ENCODE results near the gene AGAP2. TPM values are rescaled to one million over a fixed set of nuclear protein-coding genes. Genes with fewer than 3 reads are reported as not detected.
A peak's percentile ranks its signal among the peaks of the same experiment; 100 is the strongest.

The AGAP2 gene
- total RNA-seq, 1 donor from 2014 or later, result 0.29 TPM

DNA sequence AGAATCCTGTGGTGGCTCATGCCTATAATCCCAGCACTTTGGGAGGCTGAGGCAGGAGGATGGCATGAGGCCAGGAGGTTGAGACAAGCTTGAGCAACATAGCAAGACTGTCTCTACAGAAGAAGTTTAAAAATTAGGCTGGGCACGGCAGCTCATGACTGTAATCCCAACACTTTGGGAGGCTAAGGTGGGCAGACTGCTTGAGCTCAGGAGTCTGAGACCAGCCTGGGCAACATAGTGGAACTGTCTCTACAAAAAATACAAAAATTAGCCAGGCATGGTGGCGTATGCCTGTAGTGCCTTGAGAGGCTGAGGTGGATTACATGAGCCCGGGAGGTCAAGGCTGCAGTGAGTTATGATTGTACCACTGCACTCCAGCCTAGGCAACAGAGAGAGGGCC, 29.3 kb upstream of the AGAP2 start:
- TF ChIP-seq, protein P1, sequence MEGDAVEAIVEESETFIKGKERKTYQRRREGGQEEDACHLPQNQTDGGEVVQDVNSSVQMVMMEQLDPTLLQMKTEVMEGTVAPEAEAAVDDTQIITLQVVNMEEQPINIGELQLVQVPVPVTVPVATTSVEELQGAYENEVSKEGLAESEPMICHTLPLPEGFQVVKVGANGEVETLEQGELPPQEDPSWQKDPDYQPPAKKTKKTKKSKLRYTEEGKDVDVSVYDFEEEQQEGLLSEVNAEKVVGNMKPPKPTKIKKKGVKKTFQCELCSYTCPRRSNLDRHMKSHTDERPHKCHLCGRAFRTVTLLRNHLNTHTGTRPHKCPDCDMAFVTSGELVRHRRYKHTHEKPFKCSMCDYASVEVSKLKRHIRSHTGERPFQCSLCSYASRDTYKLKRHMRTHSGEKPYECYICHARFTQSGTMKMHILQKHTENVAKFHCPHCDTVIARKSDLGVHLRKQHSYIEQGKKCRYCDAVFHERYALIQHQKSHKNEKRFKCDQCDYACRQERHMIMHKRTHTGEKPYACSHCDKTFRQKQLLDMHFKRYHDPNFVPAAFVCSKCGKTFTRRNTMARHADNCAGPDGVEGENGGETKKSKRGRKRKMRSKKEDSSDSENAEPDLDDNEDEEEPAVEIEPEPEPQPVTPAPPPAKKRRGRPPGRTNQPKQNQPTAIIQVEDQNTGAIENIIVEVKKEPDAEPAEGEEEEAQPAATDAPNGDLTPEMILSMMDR (IDR thresholded peaks at IDR 0.05; ENCODE audit: unreplicated experiment), result no peak
- DNase-seq (ENCODE audit: low spot score, unreplicated experiment), result no peak
- Mint-ChIP-seq H3K4me1 (ENCODE audit: low read depth) (peaks cover 18% of the 10 kb centered on the region), H3K36me3 (ENCODE audit: insufficient read depth) (peaks cover 8% of the 10 kb centered on the region), H3K4me3 (ENCODE audit: low read depth) (no peak overlapping the region), H3K27me3 (peaks cover 56% of the 10 kb centered on the region), H3K9me3 (ENCODE audit: low read depth) (no peaks in the 10 kb centered on the region), H3K27ac (no peak overlapping the region)

DNA sequence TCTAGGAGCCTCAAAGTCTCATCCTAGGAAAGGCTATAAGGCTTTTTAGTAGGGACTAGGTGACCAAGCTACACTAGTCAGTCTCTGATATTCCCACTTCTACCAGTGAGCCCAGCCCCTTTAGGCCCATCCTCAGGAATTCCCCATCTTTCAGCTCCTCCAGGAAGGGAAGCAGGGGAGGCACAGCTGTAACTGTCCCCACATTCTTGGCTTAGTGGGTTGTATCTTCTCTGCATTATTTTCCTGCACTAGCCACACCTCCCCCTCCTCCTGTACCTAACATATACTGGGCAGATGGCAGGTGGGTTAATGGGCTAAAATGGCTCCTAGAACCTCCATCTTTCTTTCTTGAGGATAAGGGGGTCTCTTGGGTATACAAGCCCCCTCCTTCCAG, 28.8 kb upstream of the AGAP2 start:
- H3K9me3 Mint-ChIP-seq (ENCODE audit: low read depth), result no peaks in the 10 kb centered on the region
- H3K4me1 Mint-ChIP-seq (ENCODE audit: low read depth), result peaks cover 17% of the 10 kb centered on the region
- no peak overlapping the region for H3K4me3 Mint-ChIP-seq (ENCODE audit: low read depth)
- H3K36me3 Mint-ChIP-seq (ENCODE audit: insufficient read depth), result peaks cover 8% of the 10 kb centered on the region
- DNase-seq (ENCODE audit: low spot score, unreplicated experiment), result no peak
- no peak overlapping the region for H3K27ac Mint-ChIP-seq
- H3K27me3 Mint-ChIP-seq, result peaks cover 61% of the 10 kb centered on the region
- TF ChIP-seq, protein P1 (IDR thresholded peaks at IDR 0.05; ENCODE audit: unreplicated experiment), result no peak

DNA sequence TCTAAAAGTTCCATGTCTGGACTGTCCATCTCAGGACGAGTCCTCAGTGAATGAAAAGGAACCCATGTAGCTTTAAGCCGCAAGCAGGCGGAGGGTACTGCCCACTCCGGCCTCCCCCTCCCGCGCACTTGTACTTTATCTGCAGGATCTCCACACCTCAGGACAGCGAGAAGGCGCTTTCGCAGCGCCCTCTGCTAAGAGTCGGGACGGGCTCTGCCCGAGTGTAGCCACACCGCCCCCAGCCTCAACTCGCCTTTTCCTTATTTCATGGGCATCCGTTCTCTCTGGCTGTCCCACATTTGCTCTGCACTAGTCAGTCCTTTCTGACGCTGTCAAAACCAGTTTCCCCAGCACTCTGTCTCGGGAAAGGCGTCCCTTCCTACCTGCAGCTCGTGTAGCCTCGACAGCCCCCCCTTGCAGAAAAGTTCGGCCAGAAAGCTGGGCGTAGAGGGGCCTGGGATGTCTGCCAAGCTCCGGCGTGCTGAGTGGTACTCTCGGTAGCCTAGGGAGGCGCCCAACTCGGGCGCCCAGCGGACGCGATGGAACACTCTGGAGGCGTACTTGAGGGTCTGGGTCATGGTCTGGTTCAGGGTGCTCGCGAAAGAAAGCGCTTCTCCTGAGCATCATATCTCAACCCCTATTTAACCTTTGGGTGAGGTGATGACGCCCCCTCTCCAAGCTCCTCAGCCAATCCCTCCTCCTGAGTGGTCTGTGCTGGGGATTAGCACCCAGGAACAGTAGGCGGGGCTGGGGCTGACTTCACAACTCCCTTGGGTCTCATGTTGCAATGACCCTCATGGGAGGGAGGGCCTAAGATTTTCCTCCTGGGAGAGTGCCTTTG, 28.1 kb upstream of the AGAP2 start, which contains the start of gene CYP27B1:
Gene CYP27B1 (minus strand): TSS at position 615 of the 841 bp plus-strand sequence. CDS start 37 bp downstream, at position 578.
- peaks cover 63% of the 10 kb centered on the region for H3K27me3 Mint-ChIP-seq
- H3K4me1 Mint-ChIP-seq (ENCODE audit: low read depth), result peaks cover 14% of the 10 kb centered on the region
- H3K4me3 Mint-ChIP-seq (ENCODE audit: low read depth), result peak within 1 kb of the TSS; percentile 52
- no peak within 1 kb of the TSS for H3K27ac Mint-ChIP-seq
- H3K9me3 Mint-ChIP-seq (ENCODE audit: low read depth), result no peaks in the 10 kb centered on the region
- DNase-seq (ENCODE audit: low spot score, unreplicated experiment), result no peak
- TF ChIP-seq, protein P1 (IDR thresholded peaks at IDR 0.05; ENCODE audit: unreplicated experiment), result no peak
- peaks cover 8% of the 10 kb centered on the region for H3K36me3 Mint-ChIP-seq (ENCODE audit: insufficient read depth)

DNA sequence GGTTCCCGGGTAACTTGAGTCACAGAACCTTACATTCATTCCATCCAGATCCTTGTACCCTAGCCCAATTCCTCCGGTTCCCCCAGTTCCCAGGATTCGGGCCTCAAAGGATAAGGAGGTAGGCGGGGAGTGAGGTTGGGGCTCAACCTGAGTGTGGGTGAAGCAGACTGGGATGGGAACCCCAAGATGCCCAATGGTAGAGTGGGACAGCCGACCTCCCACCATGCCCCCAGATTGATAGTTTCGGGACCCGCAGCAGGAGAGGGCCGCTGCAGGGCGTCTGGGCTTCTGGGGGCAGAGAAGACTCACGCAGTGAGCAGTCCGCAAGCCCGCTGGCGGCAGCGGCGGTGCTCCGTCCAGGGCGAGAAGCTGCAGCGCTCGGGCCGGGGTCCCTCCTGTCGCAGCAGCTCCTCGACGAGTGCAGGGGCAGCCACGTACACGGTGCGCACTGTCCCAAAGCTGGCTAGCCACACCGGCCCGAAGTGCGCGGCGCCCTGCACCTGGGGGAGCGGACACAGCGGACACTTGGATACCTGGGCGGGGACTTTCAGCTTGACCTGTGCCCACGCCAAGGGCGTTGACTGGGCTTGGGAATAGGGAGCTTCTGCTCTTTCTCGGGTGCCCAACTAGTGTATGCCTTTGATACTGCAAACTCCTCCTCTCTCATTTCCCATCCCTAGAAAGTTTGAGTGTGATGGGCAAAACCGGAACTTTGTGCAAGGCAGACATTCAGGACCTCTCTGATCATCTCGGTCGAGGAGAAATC, 27.3 kb upstream of the AGAP2 start:
- no peak for DNase-seq (ENCODE audit: low spot score, unreplicated experiment)
- Mint-ChIP-seq H3K27me3 (peaks cover 63% of the 10 kb centered on the region), H3K4me3 (ENCODE audit: low read depth) (peak overlapping the region; percentile 52), H3K9me3 (ENCODE audit: low read depth) (no peaks in the 10 kb centered on the region), H3K36me3 (ENCODE audit: insufficient read depth) (peaks cover 8% of the 10 kb centered on the region), H3K4me1 (ENCODE audit: low read depth) (peaks cover 10% of the 10 kb centered on the region), H3K27ac (no peak overlapping the region)
- TF ChIP-seq, protein P1 (IDR thresholded peaks at IDR 0.05; ENCODE audit: unreplicated experiment), result no peak

DNA sequence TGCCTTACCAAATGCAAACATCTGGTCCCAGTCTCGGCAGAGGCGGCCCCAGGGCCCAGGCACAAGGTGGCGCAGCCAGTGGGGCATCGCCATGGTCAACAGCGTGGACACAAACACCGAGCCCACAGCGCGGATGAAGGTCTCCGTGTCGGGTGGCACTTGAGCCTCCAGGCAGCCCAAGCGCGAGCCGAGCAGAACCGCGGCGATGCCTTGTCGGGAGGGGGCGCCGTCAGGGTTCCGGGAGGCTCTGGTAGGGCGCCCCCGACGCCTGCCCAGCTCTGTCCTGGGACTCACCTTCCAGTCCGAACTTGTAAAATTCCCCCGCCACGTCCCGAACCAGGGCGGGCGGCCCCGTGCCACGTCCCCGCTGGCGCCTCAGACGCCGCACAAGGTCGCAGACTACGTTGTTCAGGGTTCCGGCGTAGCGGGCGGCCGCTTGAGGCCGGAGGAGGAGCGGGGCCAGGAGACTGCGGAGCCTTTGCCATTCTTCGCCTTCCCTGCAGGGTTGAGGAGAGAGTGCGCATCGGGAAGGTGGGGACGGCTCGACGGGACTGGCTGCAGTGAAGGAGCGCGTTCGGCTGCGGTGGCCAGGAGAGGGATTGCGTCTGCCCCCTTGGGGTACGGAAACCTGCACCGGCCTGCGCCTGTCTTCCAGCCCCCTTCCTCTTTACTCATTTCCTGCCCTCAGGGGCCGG, 26.6 kb upstream of the AGAP2 start:
- Mint-ChIP-seq H3K4me3 (ENCODE audit: low read depth) (peak overlapping the region; percentile 60), H3K27me3 (peaks cover 63% of the 10 kb centered on the region), H3K4me1 (ENCODE audit: low read depth) (peaks cover 10% of the 10 kb centered on the region), H3K36me3 (ENCODE audit: insufficient read depth) (peaks cover 8% of the 10 kb centered on the region), H3K9me3 (ENCODE audit: low read depth) (no peaks in the 10 kb centered on the region), H3K27ac (no peak overlapping the region)
- TF ChIP-seq, protein P1 (IDR thresholded peaks at IDR 0.05; ENCODE audit: unreplicated experiment), result peak; percentile 40
- no peak for DNase-seq (ENCODE audit: low spot score, unreplicated experiment)

Measured in progenitor cell of endocrine pancreas (in vitro differentiated cells).